ENCODE results near the gene OSTN.
"Not testable (repeated sequence)": the region's sequence is repeated elsewhere in the genome, so short reads cannot be mapped to it uniquely, and the experiment has no call there.

Gene OSTN

GRCh38 chr3:191234216-191234615 is 35.2 kb downstream of the OSTN start:
- DNase-seq (ENCODE audit: extremely low read depth in 1 of 2, low read depth in 1 of 2): no peak

- DNase-seq (ENCODE audit: extremely low read depth in 1 of 2, low read depth in 1 of 2): no peak
These were observed 36.6 kb downstream of the OSTN start for GRCh38 chr3:191235331-191236314.

GRCh38 chr3:191236646-191237045 is 37.6 kb downstream of the OSTN start:
- no peak for DNase-seq (ENCODE audit: extremely low read depth in 1 of 2, low read depth in 1 of 2)

- DNase-seq (ENCODE audit: extremely low read depth in 1 of 2, low read depth in 1 of 2): no peak
These were observed 38.2 kb downstream of the OSTN start for GRCh38 chr3:191237047-191237882.

GRCh38 chr3:191238321-191238817 is 39.3 kb downstream of the OSTN start:
- DNase-seq (ENCODE audit: extremely low read depth in 1 of 2, low read depth in 1 of 2): no peak

GRCh38 chr3:191239407-191240031 is 40.5 kb downstream of the OSTN start:
- no peak for DNase-seq (ENCODE audit: extremely low read depth in 1 of 2, low read depth in 1 of 2)

GRCh38 chr3:191240486-191240885 is 41.4 kb downstream of the OSTN start:
- no peak for DNase-seq (ENCODE audit: extremely low read depth in 1 of 2, low read depth in 1 of 2)

GRCh38 chr3:191244242-191244867 is 45.3 kb downstream of the OSTN start:
- DNase-seq (ENCODE audit: extremely low read depth in 1 of 2, low read depth in 1 of 2): no peak

GRCh38 chr3:191246034-191246433 is 47.0 kb downstream of the OSTN start:
- not testable (repeated sequence) for DNase-seq (ENCODE audit: extremely low read depth in 1 of 2, low read depth in 1 of 2)

GRCh38 chr3:191246630-191247029 is 47.6 kb downstream of the OSTN start:
- DNase-seq (ENCODE audit: extremely low read depth in 1 of 2, low read depth in 1 of 2): no peak

- DNase-seq (ENCODE audit: extremely low read depth in 1 of 2, low read depth in 1 of 2): no peak
These were observed 54.2 kb downstream of the OSTN start for GRCh38 chr3:191253089-191253799.

GRCh38 chr3:191254098-191254873 is 55.2 kb downstream of the OSTN start:
- no peak for DNase-seq (ENCODE audit: extremely low read depth in 1 of 2, low read depth in 1 of 2)

- no peak for DNase-seq (ENCODE audit: extremely low read depth in 1 of 2, low read depth in 1 of 2)
These were observed 56.1 kb downstream of the OSTN start for GRCh38 chr3:191255156-191255555.

- no peak for DNase-seq (ENCODE audit: extremely low read depth in 1 of 2, low read depth in 1 of 2)
These were observed 57.4 kb downstream of the OSTN start for GRCh38 chr3:191256405-191256804.

- DNase-seq (ENCODE audit: extremely low read depth in 1 of 2, low read depth in 1 of 2): no peak
These were observed 58.2 kb downstream of the OSTN start for GRCh38 chr3:191257286-191257685.

- DNase-seq (ENCODE audit: extremely low read depth in 1 of 2, low read depth in 1 of 2): no peak
These were observed 60.4 kb downstream of the OSTN start for GRCh38 chr3:191259486-191259885.

GRCh38 chr3:191260431-191261303 is 61.6 kb downstream of the OSTN start:
- no peak for DNase-seq (ENCODE audit: extremely low read depth in 1 of 2, low read depth in 1 of 2)

GRCh38 chr3:191261304-191261638 is 62.2 kb downstream of the OSTN start:
- no peak for DNase-seq (ENCODE audit: extremely low read depth in 1 of 2, low read depth in 1 of 2)

Measured in activated CD8-positive, alpha-beta memory T cell treated with anti-CD3 and anti-CD28 coated beads for 1 hour (primary cell).